ENCODE measurements around the gene AQP6. TPM values are rescaled to one million over a fixed set of nuclear protein-coding genes. Genes with fewer than 3 reads are reported as not detected.

AQP6 gene
- total RNA-seq, 1 experiment from 2014 or later, result 0.09 TPM

DNA sequence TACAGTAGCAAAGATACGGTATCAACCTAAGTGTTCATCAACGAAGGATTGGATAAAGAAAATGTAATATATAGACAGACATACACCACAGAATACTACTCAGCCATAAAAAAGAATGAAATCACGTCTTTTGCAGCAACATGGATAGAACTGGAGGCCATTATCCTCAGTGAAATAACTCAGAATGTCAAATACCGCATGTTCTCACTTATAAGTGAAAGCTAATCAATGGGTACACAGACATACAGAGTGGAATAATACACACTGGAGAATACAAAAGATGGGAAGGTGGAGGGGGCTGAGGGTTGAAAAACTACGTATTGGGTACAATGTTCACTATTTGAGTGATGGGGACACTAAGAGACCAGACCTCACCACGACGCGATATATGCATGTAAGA lies 51.5 kb downstream of the AQP6 start (continued):
- TF ChIP-seq, protein P1, sequence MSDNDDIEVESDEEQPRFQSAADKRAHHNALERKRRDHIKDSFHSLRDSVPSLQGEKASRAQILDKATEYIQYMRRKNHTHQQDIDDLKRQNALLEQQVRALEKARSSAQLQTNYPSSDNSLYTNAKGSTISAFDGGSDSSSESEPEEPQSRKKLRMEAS (CRISPR knock-in tag; IDR thresholded peaks at IDR 0.05), result no peak
- no peak for TF ChIP-seq ZNF138 (CRISPR knock-in tag; conservative IDR thresholded peaks at IDR 0.05)
- TF ChIP-seq RORB (CRISPR knock-in tag; IDR thresholded peaks at IDR 0.05), result no peak
- TF ChIP-seq ESRRA (CRISPR knock-in tag; IDR thresholded peaks at IDR 0.05; ENCODE audit: borderline replicate concordance), result no peak

DNA sequence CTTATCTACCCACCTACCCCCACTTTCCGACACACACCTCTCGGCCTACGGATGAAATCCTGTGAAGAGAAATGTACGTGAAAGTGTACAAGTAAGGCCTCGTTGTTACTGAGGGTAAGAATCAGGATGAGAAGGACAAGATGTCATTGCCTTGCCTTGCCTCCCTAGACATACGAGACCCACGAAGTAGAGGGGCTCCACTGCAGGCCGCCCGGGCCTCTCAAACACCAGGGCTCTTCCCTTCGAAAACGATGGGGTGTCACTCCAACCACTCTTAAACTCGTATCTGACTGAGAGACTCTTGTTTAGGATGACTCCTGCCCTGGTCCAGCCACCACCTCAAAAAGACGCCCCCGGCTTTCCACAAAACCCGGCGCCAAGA lies 52.0 kb downstream of the AQP6 start:
- Mint-ChIP-seq H3K27me3 (ENCODE audit: low read depth) (no peaks in the 10 kb centered on the region), H3K4me3 (peak overlapping the region; percentile 95), H3K9me3 (no peaks in the 10 kb centered on the region), H3K4me1 (peaks cover 9% of the 10 kb centered on the region), H3K36me3 (0 out of 2 replicates have a peak, but pooled peaks cover 2% of the 10 kb centered on the region), H3K27ac (no peak overlapping the region)
- ATAC-seq (peak; percentile 4), DNase-seq (ENCODE audit: low spot score) (no peak)
- ChIA-PET POLR2A (interaction anchor here (0.6 to 1.4 kb wide), 4 partner anchors 15 to 907 kb away, joined by 3 to 8 read pairs (median 4); partner anchors contain the start of gene SMARCD1), CTCF (interaction anchor here (0.7 to 1.8 kb wide), 11 partner anchors 14 to 196 kb away, joined by 3 to 20 read pairs (median 4); partner anchors contain the start of genes COX14 and NCKAP5L)
- TF ChIP-seq, protein P2, sequence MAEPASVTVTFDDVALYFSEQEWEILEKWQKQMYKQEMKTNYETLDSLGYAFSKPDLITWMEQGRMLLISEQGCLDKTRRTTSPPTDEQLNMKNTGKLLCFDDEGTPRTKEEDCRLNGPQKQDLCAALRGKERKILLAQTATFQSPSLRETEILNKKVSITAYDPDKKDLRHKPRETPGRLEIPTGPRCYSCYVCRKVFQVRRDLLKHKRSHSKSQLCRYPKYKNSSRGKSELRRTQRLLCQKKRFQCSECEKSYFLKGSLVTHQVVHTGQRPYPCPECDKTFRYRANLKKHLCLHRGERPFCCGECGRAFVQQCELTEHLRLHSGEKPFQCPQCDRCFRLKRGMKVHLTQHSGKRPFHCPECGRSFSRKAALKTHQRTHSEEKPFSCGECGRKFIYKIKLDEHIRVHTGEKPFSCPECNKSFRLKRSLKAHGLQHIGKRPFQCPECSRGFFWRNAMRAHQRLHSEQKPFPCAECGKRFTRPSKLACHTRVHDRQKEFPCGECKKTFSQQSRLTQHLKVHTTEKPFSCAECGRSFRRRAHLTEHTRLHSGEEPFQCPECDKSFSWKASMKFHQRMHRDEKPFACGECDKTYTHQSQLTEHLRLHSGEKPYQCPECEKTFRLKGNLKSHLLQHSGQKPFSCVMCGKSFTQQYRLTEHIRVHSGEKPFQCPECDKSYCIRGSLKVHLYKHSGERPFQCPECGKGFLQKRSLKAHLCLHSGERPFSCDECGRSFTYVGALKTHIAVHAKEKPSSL (CRISPR knock-in tag; conservative IDR thresholded peaks at IDR 0.05), result no peak
- TF ChIP-seq, protein P1 (CRISPR knock-in tag; IDR thresholded peaks at IDR 0.05), result no peak
- TF ChIP-seq GTF2I (CRISPR knock-in tag; conservative IDR thresholded peaks at IDR 0.05), result no peak
- TF ChIP-seq, protein P3, sequence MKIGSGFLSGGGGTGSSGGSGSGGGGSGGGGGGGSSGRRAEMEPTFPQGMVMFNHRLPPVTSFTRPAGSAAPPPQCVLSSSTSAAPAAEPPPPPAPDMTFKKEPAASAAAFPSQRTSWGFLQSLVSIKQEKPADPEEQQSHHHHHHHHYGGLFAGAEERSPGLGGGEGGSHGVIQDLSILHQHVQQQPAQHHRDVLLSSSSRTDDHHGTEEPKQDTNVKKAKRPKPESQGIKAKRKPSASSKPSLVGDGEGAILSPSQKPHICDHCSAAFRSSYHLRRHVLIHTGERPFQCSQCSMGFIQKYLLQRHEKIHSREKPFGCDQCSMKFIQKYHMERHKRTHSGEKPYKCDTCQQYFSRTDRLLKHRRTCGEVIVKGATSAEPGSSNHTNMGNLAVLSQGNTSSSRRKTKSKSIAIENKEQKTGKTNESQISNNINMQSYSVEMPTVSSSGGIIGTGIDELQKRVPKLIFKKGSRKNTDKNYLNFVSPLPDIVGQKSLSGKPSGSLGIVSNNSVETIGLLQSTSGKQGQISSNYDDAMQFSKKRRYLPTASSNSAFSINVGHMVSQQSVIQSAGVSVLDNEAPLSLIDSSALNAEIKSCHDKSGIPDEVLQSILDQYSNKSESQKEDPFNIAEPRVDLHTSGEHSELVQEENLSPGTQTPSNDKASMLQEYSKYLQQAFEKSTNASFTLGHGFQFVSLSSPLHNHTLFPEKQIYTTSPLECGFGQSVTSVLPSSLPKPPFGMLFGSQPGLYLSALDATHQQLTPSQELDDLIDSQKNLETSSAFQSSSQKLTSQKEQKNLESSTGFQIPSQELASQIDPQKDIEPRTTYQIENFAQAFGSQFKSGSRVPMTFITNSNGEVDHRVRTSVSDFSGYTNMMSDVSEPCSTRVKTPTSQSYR (CRISPR knock-in tag; IDR thresholded peaks at IDR 0.05), result no peak
- TF ChIP-seq, protein P4, sequence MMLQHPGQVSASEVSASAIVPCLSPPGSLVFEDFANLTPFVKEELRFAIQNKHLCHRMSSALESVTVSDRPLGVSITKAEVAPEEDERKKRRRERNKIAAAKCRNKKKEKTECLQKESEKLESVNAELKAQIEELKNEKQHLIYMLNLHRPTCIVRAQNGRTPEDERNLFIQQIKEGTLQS (CRISPR knock-in tag; conservative IDR thresholded peaks at IDR 0.05), result no peak
- no peak for TF ChIP-seq CBFB (CRISPR knock-in tag; IDR thresholded peaks at IDR 0.05; ENCODE audit: low read depth)
- TF ChIP-seq, protein P5, sequence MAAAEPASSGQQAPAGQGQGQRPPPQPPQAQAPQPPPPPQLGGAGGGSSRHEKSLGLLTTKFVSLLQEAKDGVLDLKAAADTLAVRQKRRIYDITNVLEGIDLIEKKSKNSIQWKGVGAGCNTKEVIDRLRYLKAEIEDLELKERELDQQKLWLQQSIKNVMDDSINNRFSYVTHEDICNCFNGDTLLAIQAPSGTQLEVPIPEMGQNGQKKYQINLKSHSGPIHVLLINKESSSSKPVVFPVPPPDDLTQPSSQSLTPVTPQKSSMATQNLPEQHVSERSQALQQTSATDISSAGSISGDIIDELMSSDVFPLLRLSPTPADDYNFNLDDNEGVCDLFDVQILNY (CRISPR knock-in tag; IDR thresholded peaks at IDR 0.05), result no peak
- no peak for TF ChIP-seq ZNF416 (CRISPR knock-in tag; IDR thresholded peaks at IDR 0.05)
- no peak for TF ChIP-seq JUN (CRISPR knock-in tag; IDR thresholded peaks at IDR 0.05)
- no peak for TF ChIP-seq ZNF219 (CRISPR knock-in tag; IDR thresholded peaks at IDR 0.05; ENCODE audit: borderline replicate concordance)
- no peak for TF ChIP-seq ZNF423 (CRISPR knock-in tag; IDR thresholded peaks at IDR 0.05)
- TF ChIP-seq, protein P6, sequence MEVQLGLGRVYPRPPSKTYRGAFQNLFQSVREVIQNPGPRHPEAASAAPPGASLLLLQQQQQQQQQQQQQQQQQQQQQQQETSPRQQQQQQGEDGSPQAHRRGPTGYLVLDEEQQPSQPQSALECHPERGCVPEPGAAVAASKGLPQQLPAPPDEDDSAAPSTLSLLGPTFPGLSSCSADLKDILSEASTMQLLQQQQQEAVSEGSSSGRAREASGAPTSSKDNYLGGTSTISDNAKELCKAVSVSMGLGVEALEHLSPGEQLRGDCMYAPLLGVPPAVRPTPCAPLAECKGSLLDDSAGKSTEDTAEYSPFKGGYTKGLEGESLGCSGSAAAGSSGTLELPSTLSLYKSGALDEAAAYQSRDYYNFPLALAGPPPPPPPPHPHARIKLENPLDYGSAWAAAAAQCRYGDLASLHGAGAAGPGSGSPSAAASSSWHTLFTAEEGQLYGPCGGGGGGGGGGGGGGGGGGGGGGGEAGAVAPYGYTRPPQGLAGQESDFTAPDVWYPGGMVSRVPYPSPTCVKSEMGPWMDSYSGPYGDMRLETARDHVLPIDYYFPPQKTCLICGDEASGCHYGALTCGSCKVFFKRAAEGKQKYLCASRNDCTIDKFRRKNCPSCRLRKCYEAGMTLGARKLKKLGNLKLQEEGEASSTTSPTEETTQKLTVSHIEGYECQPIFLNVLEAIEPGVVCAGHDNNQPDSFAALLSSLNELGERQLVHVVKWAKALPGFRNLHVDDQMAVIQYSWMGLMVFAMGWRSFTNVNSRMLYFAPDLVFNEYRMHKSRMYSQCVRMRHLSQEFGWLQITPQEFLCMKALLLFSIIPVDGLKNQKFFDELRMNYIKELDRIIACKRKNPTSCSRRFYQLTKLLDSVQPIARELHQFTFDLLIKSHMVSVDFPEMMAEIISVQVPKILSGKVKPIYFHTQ (CRISPR knock-in tag; IDR thresholded peaks at IDR 0.05), result no peak
- no peak for TF ChIP-seq FOXJ3 (CRISPR knock-in tag; IDR thresholded peaks at IDR 0.05; ENCODE audit: borderline replicate concordance)
- no peak for TF ChIP-seq SMAD3 (CRISPR knock-in tag; IDR thresholded peaks at IDR 0.05; ENCODE audit: borderline replicate concordance)
- no peak for TF ChIP-seq JAZF1 (CRISPR knock-in tag; IDR thresholded peaks at IDR 0.05)
- no peak for TF ChIP-seq ELF4 (CRISPR knock-in tag; IDR thresholded peaks at IDR 0.05; ENCODE audit: low read depth)
- TF ChIP-seq, protein P7, sequence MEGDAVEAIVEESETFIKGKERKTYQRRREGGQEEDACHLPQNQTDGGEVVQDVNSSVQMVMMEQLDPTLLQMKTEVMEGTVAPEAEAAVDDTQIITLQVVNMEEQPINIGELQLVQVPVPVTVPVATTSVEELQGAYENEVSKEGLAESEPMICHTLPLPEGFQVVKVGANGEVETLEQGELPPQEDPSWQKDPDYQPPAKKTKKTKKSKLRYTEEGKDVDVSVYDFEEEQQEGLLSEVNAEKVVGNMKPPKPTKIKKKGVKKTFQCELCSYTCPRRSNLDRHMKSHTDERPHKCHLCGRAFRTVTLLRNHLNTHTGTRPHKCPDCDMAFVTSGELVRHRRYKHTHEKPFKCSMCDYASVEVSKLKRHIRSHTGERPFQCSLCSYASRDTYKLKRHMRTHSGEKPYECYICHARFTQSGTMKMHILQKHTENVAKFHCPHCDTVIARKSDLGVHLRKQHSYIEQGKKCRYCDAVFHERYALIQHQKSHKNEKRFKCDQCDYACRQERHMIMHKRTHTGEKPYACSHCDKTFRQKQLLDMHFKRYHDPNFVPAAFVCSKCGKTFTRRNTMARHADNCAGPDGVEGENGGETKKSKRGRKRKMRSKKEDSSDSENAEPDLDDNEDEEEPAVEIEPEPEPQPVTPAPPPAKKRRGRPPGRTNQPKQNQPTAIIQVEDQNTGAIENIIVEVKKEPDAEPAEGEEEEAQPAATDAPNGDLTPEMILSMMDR (IDR thresholded peaks at IDR 0.05), result no peak
- no peak for TF ChIP-seq IRF2 (CRISPR knock-in tag; IDR thresholded peaks at IDR 0.05; ENCODE audit: borderline replicate concordance, low read depth)
- no peak for TF ChIP-seq SOX15 (CRISPR knock-in tag; IDR thresholded peaks at IDR 0.05)
- no peak for TF ChIP-seq TEAD4 (CRISPR knock-in tag; IDR thresholded peaks at IDR 0.05)

All from WTC11 (cell line).